GM19023 (cell line): ENCODE measurements around the gene VRK3.
"Not testable (repeated sequence)": the region's sequence is repeated elsewhere in the genome, so short reads cannot be mapped to it uniquely, and the experiment has no call there.

Source experiments
- ATAC-seq: cut with Tn5 transposase; IDR thresholded peaks from one replicate; pipeline ENCODE4 v1.9.1; 2021; ENCODE audit warnings: mild to moderate bottlenecking, moderate library complexity; ENCODE audit not compliant: unreplicated experiment

VRK3 gene

GRCh38 chr19:49988433-49988832 lies 36.7 kb downstream of the VRK3 start:
- no peak for ATAC-seq

GRCh38 chr19:49988007-49988406 lies 37.2 kb downstream of the VRK3 start:
- no peak for ATAC-seq

- no peak for ATAC-seq
Observed at GRCh38 chr19:49987159-49987698, 37.9 kb downstream of the VRK3 start.

- no peak for ATAC-seq
Observed at GRCh38 chr19:49986354-49986753, 38.8 kb downstream of the VRK3 start.

GRCh38 chr19:49985871-49986270 lies 39.3 kb downstream of the VRK3 start:
- no peak for ATAC-seq

- ATAC-seq: no peak
Observed at GRCh38 chr19:49984491-49984890, 40.7 kb downstream of the VRK3 start.

GRCh38 chr19:49983645-49984229 lies 41.4 kb downstream of the VRK3 start:
- ATAC-seq: no peak

GRCh38 chr19:49981603-49982593 lies 43.3 kb downstream of the VRK3 start:
- ATAC-seq: no peak

GRCh38 chr19:49978324-49978723 lies 46.8 kb downstream of the VRK3 start:
- no peak for ATAC-seq

GRCh38 chr19:49977881-49978280 lies 47.3 kb downstream of the VRK3 start:
- no peak for ATAC-seq

GRCh38 chr19:49977076-49977475 lies 48.1 kb downstream of the VRK3 start:
- no peak for ATAC-seq

GRCh38 chr19:49976496-49976895 lies 48.7 kb downstream of the VRK3 start:
- no peak for ATAC-seq

GRCh38 chr19:49975051-49975450 lies 50.1 kb downstream of the VRK3 start:
- ATAC-seq: no peak

- ATAC-seq: no peak
Observed at GRCh38 chr19:49973987-49974386, 51.2 kb downstream of the VRK3 start.

- no peak for ATAC-seq
Observed at GRCh38 chr19:49972841-49973240, 52.3 kb downstream of the VRK3 start.

- no peak for ATAC-seq
Observed at GRCh38 chr19:49971991-49972411, 53.2 kb downstream of the VRK3 start.

GRCh38 chr19:49969355-49969754 lies 55.8 kb downstream of the VRK3 start:
- not testable (repeated sequence) for ATAC-seq

GRCh38 chr19:49968279-49968922 lies 56.8 kb downstream of the VRK3 start:
- no peak for ATAC-seq

- not testable (repeated sequence) for ATAC-seq
Observed at GRCh38 chr19:49960980-49961379, 64.2 kb downstream of the VRK3 start, which contains the start of gene SIGLEC11. TSS of gene SIGLEC11 (minus strand) at chr19:49961172. CDS start at chr19:49961081, 91 bp downstream.

- not testable (repeated sequence) for ATAC-seq
Observed at GRCh38 chr19:49959892-49960291, 65.3 kb downstream of the VRK3 start.

GRCh38 chr19:49958596-49958995 lies 66.6 kb downstream of the VRK3 start:
- ATAC-seq: not testable (repeated sequence)
